Measurements from ENCODE around the gene TTF1. TPM values are rescaled to one million over a fixed set of nuclear protein-coding genes. Genes with fewer than 3 reads are reported as not detected.

The TTF1 gene
- total and polyA plus RNA-seq, 4 donors = 10.1 to 17.3 (median 13.3) TPM

- no peak overlapping the region for H3K27ac ChIP-seq (ENCODE audit: low read depth in 1 of 2, low read length in 1 of 2)
- no peak for TF ChIP-seq CTCF (IDR thresholded peaks at IDR 0.05; ENCODE audit: control extremely low read depth, extremely low read depth)
- H3K36me3 ChIP-seq (ENCODE audit: control insufficient read depth in 4 of 4, insufficient read depth in 4 of 4, low read length in 4 of 4) = peaks cover 22 to 76% (median 49%) of the 10 kb centered on the region in 4 donors
- no peak for ATAC-seq (ENCODE audit: insufficient read depth, low FRiP score)
- H3K9ac ChIP-seq (ENCODE audit: insufficient read depth in 1 of 2, low read length in 2 of 2) = no peak overlapping the region
- H3K4me1 ChIP-seq (ENCODE audit: control insufficient read depth in 5 of 5, insufficient read depth in 5 of 5, low read length in 5 of 5) = no peaks in the 10 kb centered on the region
- WGBS, 2 donors = 89 to 92% methylated on average over 1 of the region's 1 CpG
- no peaks in the 10 kb centered on the region for H3K27me3 ChIP-seq (ENCODE audit: control insufficient read depth in 3 of 3, insufficient read depth in 3 of 3, low read length in 2 of 3)
- H3K4me3 ChIP-seq = no peak overlapping the region
- DNase-seq = no peak
- H3K9me3 ChIP-seq (ENCODE audit: control insufficient read depth in 4 of 4, insufficient read depth in 3 of 4, low read length in 3 of 4) = peaks cover 0 to 2% (median 0%) of the 10 kb centered on the region in 4 donors
Measured at GRCh38 chr9:132333556-132333955, 73.1 kb downstream of the TTF1 start.

GRCh38 chr9:132328580-132328979 lies 78.1 kb downstream of the TTF1 start:
- 98 to 100% methylated on average over 4 of the region's 4 CpGs for WGBS, 2 donors
- H3K4me1 ChIP-seq (ENCODE audit: control insufficient read depth in 5 of 5, insufficient read depth in 5 of 5, low read length in 5 of 5) = peaks cover 0 to 4% (median 0%) of the 10 kb centered on the region in 5 donors
- no peak overlapping the region for H3K9ac ChIP-seq (ENCODE audit: insufficient read depth in 1 of 2, low read length in 2 of 2)
- no peak overlapping the region for H3K27ac ChIP-seq (ENCODE audit: low read depth in 1 of 2, low read length in 1 of 2)
- no peak for TF ChIP-seq CTCF (IDR thresholded peaks at IDR 0.05; ENCODE audit: control extremely low read depth, extremely low read depth)
- H3K4me3 ChIP-seq = no peak overlapping the region
- no peaks in the 10 kb centered on the region for H3K27me3 ChIP-seq (ENCODE audit: control insufficient read depth in 3 of 3, insufficient read depth in 3 of 3, low read length in 2 of 3)
- peaks cover 17 to 63% (median 60%) of the 10 kb centered on the region in 4 donors for H3K36me3 ChIP-seq (ENCODE audit: control insufficient read depth in 4 of 4, insufficient read depth in 4 of 4, low read length in 4 of 4)
- DNase-seq (no peak), ATAC-seq (ENCODE audit: insufficient read depth, low FRiP score) (no peak)
- H3K9me3 ChIP-seq (ENCODE audit: control insufficient read depth in 4 of 4, insufficient read depth in 3 of 4, low read length in 3 of 4) = peaks cover 0 to 5% (median 0%) of the 10 kb centered on the region in 4 donors

- Histone ChIP-seq H3K9me3 (ENCODE audit: control insufficient read depth in 4 of 4, insufficient read depth in 3 of 4, low read length in 3 of 4) (peaks cover 0 to 5% (median 0%) of the 10 kb centered on the region in 4 donors), H3K9ac (ENCODE audit: insufficient read depth in 1 of 2, low read length in 2 of 2) (no peak overlapping the region), H3K4me1 (ENCODE audit: control insufficient read depth in 5 of 5, insufficient read depth in 5 of 5, low read length in 5 of 5) (peaks cover 0 to 4% (median 0%) of the 10 kb centered on the region in 5 donors), H3K36me3 (ENCODE audit: control insufficient read depth in 4 of 4, insufficient read depth in 4 of 4, low read length in 4 of 4) (peaks cover 16 to 62% (median 59%) of the 10 kb centered on the region in 4 donors), H3K4me3 (no peak overlapping the region), H3K27me3 (ENCODE audit: control insufficient read depth in 3 of 3, insufficient read depth in 3 of 3, low read length in 2 of 3) (no peaks in the 10 kb centered on the region), H3K27ac (ENCODE audit: low read depth in 1 of 2, low read length in 1 of 2) (no peak overlapping the region)
- DNase-seq (peak in 1 of 3 donors; percentile 4), ATAC-seq (ENCODE audit: insufficient read depth, low FRiP score) (no peak)
- 96 to 98% methylated on average over 6 of the region's 6 CpGs for WGBS, 2 donors
- TF ChIP-seq CTCF (IDR thresholded peaks at IDR 0.05; ENCODE audit: control extremely low read depth, extremely low read depth) = no peak
Measured at GRCh38 chr9:132327537-132327936, 79.1 kb downstream of the TTF1 start.

Small RNAs within 50 kb of the gene (small RNA-seq; reads per million reads assigned to genes)
- gene RNU5D-2P (ENCODE audit: low replicate concordance) = 0.81 reads per million, percentile 76 among the genes with 10 or more reads in this experiment

Other genes starting within 250 kb of the TTF1 start
- 1 to 10 TPM; 2.2 to 4.4 TPM for gene NTNG2, start 244.8 kb downstream of the TTF1 start, total RNA-seq
- 1 to 10 TPM; 2.2 to 2.8 TPM for gene NTNG2, start 244.8 kb downstream of the TTF1 start, polyA plus RNA-seq
- 10 to 100 TPM; 44.6 to 90.0 TPM for gene SETX, start 51.9 kb downstream of the TTF1 start, total RNA-seq
- gene SETX, start 51.9 kb downstream of the TTF1 start, polyA plus RNA-seq = 10 to 100 TPM; 14.6 to 23.8 TPM
- 10 to 100 TPM in 1 of 2 donors, 1 to 10 TPM in 1; 6.9 to 12.8 TPM for gene CFAP77, start 3.4 kb upstream of the TTF1 start, total RNA-seq
- 1 to 10 TPM; 4.9 to 5.5 TPM for gene CFAP77, start 3.4 kb upstream of the TTF1 start, polyA plus RNA-seq
- gene BARHL1, start 175.8 kb upstream of the TTF1 start, total RNA-seq = not detected
- not detected for gene BARHL1, start 175.8 kb upstream of the TTF1 start, polyA plus RNA-seq

Measured in lung (tissue), 13 donors.